ENCODE measurements around the gene MGRN1.

DNA sequence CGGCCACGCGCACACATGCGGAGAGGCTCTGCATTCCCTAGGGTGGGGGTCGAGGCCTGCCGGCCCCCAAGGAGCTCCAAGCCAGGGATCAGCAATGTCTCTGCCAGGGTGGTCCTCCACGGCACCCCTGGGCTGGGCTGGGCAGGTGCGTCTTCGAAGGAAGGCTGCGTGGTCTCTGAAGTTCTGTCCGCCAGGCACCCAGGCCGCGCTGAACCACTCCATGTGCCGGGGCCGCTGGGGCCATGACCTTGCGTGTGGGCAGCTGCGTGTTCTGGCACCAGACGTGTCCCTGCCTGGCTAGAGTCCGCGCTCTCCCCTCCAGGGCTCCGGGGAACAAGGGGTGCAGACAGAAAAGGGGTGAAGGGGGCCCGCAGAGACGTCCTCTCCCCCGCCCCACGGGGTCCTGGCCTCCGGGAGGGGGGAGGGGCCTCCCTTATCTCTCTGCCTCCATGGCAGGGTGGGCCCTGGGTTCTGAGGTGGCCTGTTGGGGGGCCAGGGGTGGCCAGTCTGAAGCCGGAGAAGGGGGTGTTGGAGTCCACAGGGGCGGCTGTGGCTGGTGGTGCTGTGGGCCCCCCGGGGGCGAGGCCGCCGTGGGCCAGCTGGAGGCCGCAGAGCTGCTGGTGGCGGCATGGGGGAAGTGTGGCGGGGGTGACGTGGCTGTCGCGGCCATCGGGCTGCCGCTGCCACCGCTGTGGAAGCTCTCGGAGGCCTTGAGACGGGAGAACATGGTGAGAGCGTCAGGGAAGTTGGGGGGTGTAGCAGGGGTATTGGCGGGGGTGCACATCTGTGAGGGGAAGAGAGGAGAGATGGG, 15.2 kb upstream of the MGRN1 start:
- TF ChIP-seq, protein P1, sequence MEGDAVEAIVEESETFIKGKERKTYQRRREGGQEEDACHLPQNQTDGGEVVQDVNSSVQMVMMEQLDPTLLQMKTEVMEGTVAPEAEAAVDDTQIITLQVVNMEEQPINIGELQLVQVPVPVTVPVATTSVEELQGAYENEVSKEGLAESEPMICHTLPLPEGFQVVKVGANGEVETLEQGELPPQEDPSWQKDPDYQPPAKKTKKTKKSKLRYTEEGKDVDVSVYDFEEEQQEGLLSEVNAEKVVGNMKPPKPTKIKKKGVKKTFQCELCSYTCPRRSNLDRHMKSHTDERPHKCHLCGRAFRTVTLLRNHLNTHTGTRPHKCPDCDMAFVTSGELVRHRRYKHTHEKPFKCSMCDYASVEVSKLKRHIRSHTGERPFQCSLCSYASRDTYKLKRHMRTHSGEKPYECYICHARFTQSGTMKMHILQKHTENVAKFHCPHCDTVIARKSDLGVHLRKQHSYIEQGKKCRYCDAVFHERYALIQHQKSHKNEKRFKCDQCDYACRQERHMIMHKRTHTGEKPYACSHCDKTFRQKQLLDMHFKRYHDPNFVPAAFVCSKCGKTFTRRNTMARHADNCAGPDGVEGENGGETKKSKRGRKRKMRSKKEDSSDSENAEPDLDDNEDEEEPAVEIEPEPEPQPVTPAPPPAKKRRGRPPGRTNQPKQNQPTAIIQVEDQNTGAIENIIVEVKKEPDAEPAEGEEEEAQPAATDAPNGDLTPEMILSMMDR (IDR thresholded peaks at IDR 0.05): no peak
- TF ChIP-seq POLR2A (IDR thresholded peaks at IDR 0.05): no peak
